Posterior cingulate gyrus (tissue), 11 donors: ENCODE results near the gene SRCAP.

ENCODE experiments used
- DNase-seq, 10 donors: peaks; one replicate each; pipeline versions ENCODE4 v3.0.0 to v3.0.0-alpha.2; 2020 to 2021; ENCODE audit warnings: mixed read lengths in 3 of 10
- intact Hi-C: fragments of 100-400 bp; cut with DNase I; formaldehyde crosslinking; loops from one replicate; pipeline ENCODE4 v1.15.1; 2023

The SRCAP gene

DNA sequence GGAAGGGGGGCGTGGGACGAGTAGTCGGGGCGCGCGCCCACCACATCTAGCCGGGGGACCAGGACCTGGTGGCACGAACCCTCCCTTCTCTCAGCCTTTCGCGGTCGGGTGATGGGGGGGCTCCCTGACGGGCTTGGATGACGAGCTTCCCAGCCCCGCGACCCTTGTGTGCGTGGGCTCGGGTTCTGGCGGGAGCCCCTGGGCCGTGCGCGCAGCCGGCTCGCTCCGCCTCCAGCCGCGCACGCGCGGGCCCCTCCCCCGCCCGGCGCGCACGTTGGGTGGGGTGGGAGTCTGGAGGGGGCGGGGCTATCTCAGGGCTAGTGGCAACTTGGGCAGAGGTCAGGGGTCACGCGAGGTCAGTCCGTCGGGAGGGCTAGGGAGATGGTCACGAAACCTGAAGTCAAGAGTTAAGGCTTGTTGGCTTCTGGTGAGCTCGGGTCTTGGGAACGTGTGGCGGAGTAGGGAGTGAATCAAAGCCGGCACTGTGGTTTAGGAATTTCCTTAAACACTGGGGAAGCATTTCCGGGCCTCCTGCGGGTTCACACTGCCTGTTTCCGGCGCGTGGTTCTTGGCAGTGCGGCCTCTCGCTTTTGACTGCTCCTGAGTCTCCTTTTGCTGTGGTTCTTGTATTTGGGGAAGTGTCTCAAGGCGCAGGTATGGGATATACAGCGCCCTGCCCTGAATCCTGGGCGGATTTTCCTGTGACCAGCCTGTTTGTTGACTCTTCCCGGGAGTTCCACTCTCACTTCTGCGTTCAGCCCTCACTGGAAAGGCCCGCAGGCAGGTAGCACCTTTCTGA, at the start of gene SRCAP:
SRCAP (plus strand) TSS at position 356 of the 799 bp plus-strand sequence. CDS start 1,654 bp downstream, outside the sequence.
- intact Hi-C loops, result loop anchor here (1.0 to 2.0 kb wide), 3 partner anchors 41 to 50 kb away; partner anchors contain the start of genes FBRS, PHKG2 and PRR14

DNA sequence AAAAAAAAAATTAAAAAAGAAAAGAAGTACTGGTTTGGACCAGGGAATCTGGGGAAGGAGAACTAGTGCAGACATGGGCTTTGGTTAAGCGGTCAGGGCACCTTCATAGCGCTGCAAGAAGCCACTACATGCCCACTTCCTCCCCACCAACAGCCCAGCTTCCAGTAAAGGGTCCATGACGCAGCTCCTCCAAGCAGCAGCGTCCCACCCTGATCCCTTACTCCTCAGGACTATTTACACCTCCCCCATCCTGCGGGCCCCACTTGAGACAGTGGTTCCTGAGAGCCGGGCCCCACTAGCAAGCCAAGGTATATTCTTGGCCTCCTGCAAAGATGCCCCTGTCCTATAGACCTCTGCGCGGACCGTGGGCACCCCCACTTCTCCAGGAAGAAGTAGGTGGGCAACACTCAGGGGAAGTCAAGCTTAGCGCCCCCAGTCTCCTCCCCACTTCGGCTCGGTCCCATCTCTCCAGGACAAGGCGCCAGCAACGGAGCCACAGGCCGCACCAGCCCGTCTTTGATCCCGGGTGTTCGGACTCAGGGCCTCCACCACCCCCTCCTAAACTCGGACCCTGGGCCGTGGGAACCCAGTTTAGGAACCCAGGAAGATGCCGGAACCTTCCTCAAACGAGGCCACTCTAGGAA, 49.1 kb upstream of the SRCAP start:
- intact Hi-C loops, result loop anchor here (1.0 to 5.0 kb wide), 3 partner anchors 8 to 78 kb away; partner anchors contain the start of genes FBRS, SRCAP and ZNF688
- peak in 3 of 10 donors; percentile 15 to 29 (median 19) for DNase-seq

More for the DNA sequence above, at the start of gene SRCAP:
- DNase-seq, result peak; percentile 69 to 97 (median 76)

- DNase-seq, result peak; percentile 98 to 100 (median 100)
- intact Hi-C loops, result loop anchor here (1.0 to 5.0 kb wide), 3 partner anchors 8 to 78 kb away; partner anchors contain the start of genes FBRS, SRCAP and ZNF688
These were observed 48.4 kb upstream of the SRCAP start, which contains the start of gene PRR14 for GRCh38 chr16:30650369-30651123. Gene PRR14, plus strand, starts transcription at chr16:30650960. Its CDS starts 686 bp downstream, at chr16:30651646.

DNA sequence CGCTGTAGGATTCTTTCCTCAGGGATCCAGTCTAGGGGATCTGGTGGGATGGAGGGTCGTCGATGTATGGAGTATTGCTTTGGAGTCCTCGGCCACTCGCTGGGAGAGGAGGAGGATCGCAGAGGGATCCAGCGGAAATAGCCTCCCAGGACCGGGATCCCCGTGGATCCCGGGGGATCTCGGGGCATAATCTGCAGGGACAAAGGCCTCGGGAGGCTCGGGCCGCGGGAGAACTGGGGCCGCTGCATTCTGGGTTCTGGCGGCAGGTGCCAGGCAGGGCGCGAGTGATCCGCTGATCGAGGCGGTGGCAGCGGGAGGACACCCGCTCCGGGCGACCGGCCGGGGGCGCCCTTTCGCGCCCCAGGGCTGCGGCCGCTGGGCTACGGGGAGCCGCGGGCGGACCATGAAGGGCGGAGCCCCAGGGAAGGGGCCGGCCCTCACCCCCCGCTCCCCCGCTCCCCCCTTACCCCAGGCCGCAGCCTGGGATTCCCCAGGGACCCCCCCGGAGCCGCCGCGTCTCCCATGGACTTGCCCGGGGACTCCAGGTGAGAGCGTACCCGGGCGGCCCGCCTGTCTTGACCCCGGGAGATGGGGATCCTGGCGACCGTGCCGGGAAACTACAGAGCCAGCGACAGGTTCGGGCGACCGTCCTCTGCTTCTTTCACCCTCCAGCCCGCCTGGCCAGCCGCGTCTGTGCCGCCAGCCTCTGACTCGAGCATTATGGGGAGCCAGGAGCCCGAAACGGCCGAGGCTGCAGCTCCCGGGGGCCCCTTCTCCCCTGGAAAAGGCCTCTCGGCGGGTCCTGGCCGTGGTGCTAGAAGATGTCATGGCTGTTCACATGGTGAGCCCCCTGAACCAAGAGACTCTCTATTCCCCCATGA, 47.6 kb upstream of the SRCAP start:
- intact Hi-C loops, result loop anchor here (2.0 to 5.0 kb wide), 2 partner anchors 47 to 79 kb away; partner anchors contain the start of genes SRCAP and ZNF688
- peak; percentile 32 to 93 (median 54) for DNase-seq

- no peak for DNase-seq
- intact Hi-C loops, result loop anchor here (5.0 kb wide), 1 partner anchor 80 kb away; the partner anchor contains the start of gene ZNF688
These were observed 47.0 kb upstream of the SRCAP start for GRCh38 chr16:30652005-30652296.

- peak in 3 of 10 donors; percentile 29 to 77 (median 38) for DNase-seq
- intact Hi-C loops, result loop anchor here (5.0 kb wide), 1 partner anchor 80 kb away; the partner anchor contains the start of gene ZNF688
These were observed 46.3 kb upstream of the SRCAP start for GRCh38 chr16:30652718-30653117.

DNA sequence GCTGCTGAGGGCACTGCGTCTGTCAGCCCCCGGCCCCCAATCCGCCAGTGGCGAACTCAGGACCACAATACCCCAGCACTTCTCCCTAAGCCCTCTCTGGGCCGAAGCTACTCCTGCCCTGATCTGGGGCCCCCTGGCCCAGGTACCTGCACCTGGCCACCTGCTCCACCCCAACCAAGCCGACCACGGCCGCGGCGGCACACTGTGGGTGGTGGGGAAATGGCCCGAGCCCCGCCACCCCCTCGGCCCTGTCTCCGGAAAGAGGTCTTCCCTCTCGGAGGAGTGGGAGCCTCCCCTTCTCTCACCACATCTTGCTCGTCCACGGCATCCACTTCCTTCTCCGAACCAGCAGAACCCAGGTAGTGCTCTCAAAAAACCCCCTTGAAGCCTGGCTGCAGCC, 44.1 kb upstream of the SRCAP start:
- intact Hi-C loops, result loop anchor here (5.0 kb wide), 2 partner anchors 83 to 128 kb away; partner anchors contain the start of genes ZNF688 and ZNF768
- peak in 1 of 10 donors; percentile 64 for DNase-seq

- peak in 2 of 10 donors; percentile 10 to 41 for DNase-seq
- intact Hi-C loops, result loop anchor here (5.0 kb wide), 1 partner anchor 129 kb away; the partner anchor contains the start of gene ZNF768
These were observed 43.1 kb upstream of the SRCAP start for GRCh38 chr16:30655815-30656347.

- DNase-seq, result no peak
- intact Hi-C loops, result loop anchor here (5.0 kb wide), 1 partner anchor 129 kb away; the partner anchor contains the start of gene ZNF768
These were observed 42.6 kb upstream of the SRCAP start for GRCh38 chr16:30656388-30656787.

DNA sequence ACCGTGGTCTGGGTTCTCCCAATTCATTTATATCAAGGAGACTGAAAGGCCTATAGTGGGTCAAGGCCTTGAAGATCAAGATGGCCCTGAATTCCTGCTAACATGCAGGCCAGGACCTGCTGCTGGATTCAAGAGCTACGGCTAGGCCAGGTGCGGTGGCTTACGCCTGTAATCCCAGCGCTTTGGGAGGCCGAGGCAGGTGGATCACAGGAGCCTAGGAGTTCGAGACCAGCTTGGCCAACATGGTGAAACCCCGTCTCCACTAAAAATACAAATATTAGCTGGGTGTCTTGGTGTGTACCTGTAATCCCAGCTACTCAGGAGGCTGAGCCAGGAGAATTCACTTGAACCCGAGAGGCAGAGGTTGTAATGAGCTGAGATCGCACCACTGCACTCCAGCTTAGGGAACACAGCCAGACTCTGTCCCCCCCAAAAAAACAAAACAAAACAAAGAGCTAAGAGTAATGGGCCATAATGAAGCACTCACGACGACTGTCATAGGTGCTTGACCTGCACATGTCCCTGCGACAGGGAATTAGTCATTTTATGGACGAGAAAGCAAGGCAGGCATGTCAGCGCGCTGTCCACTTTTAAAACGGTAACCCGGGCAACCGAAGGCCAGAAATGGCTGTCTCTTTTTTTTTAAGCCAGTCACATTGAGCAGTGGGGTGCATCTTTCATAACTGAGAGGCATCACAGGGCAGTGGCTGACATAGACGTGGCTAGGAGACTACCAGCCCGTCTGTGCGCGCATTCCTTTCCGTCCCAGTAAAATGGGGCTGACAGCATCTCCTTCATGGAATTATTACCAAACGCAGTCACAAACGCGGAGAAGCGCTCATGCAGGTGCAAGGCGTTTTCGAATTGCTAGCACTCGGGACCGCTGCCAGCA, 41.8 kb upstream of the SRCAP start:
- peak in 1 of 10 donors; percentile 45 for DNase-seq
- intact Hi-C loops, result loop anchor here (5.0 kb wide), 1 partner anchor 130 kb away; the partner anchor contains the start of gene ZNF768

DNA sequence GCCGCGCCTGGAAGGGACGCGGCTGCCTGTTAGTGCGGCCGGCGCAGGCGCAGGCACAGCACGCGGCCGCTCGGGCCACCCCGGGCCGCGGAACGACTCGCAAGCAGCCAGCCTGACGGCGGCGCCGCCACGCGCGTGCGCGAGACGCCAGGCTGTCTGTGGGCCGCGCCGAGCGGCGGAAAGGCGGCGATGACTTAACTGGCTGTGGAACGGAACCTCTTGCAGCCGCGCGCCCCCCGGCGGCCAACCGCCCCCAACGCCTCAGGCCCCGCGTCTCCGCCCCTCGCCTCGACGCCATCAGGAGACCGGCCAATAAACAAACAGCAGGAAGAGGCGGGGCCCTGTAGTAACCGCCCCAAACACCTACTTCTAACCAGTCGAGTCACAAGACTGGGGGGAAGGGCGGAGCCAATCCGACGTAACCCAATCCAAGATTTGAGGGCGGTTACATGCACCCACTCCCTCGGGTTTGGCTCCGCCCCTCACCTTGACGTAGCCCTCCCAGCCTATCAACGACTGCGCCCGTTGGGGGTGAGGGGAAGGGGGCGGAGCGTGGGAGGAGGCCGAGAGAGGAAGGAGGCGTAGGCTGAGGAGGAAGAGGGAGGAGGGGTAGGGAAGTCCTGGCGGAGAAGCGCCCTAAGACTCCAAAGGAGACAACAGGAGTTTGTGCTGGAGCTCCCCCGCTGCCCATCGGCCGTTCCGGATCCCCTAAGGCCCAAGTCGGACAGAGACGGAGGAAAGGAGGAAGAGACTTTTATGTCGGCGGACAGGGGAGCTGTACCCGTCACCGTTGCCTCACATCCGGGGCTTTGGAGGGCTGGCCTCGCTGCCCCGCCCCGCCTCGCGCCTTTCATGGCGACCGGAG, 40.9 kb upstream of the SRCAP start, which contains the start of gene FBRS:
FBRS (plus strand) TSS at position 566 of the 865 bp plus-strand sequence. CDS start 1,088 bp downstream, outside the sequence.
- intact Hi-C loops, result loop anchor here (1.0 to 5.0 kb wide), 3 partner anchors 8 to 131 kb away; partner anchors contain the start of genes PRR14 and ZNF768

GRCh38 chr16:30658731-30659506, 40.1 kb upstream of the SRCAP start:
- DNase-seq, result peak; percentile 71 to 99 (median 78)
- intact Hi-C loops, result loop anchor here (1.0 to 5.0 kb wide), 3 partner anchors 9 to 132 kb away; partner anchors contain the start of genes PRR14 and ZNF768

More for the DNA sequence above, 40.9 kb upstream of the SRCAP start, which contains the start of gene FBRS:
- peak; percentile 99 to 100 (median 100) for DNase-seq

GRCh38 chr16:30659507-30660423, 39.2 kb upstream of the SRCAP start:
- intact Hi-C loops, result loop anchor here (5.0 kb wide), 1 partner anchor 132 kb away; the partner anchor contains the start of gene ZNF768
- peak in 3 of 10 donors; percentile 8 to 87 (median 68) for DNase-seq
